IMR-90 (cell line): ENCODE results near the gene NBPF4. TPM values are rescaled to one million over a fixed set of nuclear protein-coding genes. Genes with fewer than 3 reads are reported as not detected.

Source experiments
- ATAC-seq: fragments of 200-7000 bp; cut with Tn5 transposase; 2 replicates; pipeline ENCODE4 v1.9.1; 2020; ENCODE audit warnings: low read depth, mild to moderate bottlenecking, moderate library complexity
- BruUV-seq: library from RNA; stranded (reverse); fragments of 400-500 nt; replicated peaks from 2 replicates; lab custom pipeline; 2021; lab: Mats Ljungman, UMichigan
- CTCF ChIA-PET: fragments of 300-600 bp; formaldehyde crosslinking; extraction: SDS; loops from one replicate; lab custom pipeline; 2021; ENCODE audit warnings: antibody characterized with exemption; lab: Yijun Ruan, JAX
- POLR2A ChIA-PET: fragments of 300-600 bp; sonication (Branson Sonifier 250); formaldehyde crosslinking; loops from one replicate; lab custom pipeline; 2022; ENCODE audit warnings: antibody characterized with exemption; ENCODE audit not compliant: unreplicated experiment; lab: Charles Lee
- DNase-seq: peaks from one replicate; pipeline ENCODE4 v3.0.0; 2013
- H2AFZ ChIP-seq: replicated peaks from 2 replicates; pipeline ENCODE3; 2013; ENCODE audit warnings: low read length, mild to moderate bottlenecking; ENCODE audit not compliant: poor library complexity
- H2AK5ac ChIP-seq: 2 replicates; pipeline ENCODE4 v1.6.1; 2013; ENCODE audit warnings: low read depth, low read length, inconsistent platforms
- H2AK9ac ChIP-seq: replicated peaks from 2 replicates; pipeline ENCODE3; 2013; ENCODE audit warnings: mild to moderate bottlenecking, low read depth, low read length, moderate library complexity; ENCODE audit not compliant: poor library complexity
- H2BK120ac ChIP-seq: 2 replicates; pipeline ENCODE4 v1.6.1; 2013; ENCODE audit warnings: low read depth, low read length, inconsistent platforms
- H2BK15ac ChIP-seq: 3 replicates; pipeline ENCODE4 v1.6.1; 2013; ENCODE audit warnings: low read depth, low read length, inconsistent platforms
- H2BK20ac ChIP-seq: 2 replicates; pipeline ENCODE4 v1.6.1; 2013; ENCODE audit warnings: low read depth, mild to moderate bottlenecking, inconsistent platforms, low read length, moderate library complexity
- H2BK5ac ChIP-seq: 2 replicates; pipeline ENCODE4 v1.6.1; 2013; ENCODE audit warnings: mild to moderate bottlenecking, low read depth, low read length, inconsistent platforms; ENCODE audit not compliant: poor library complexity, severe bottlenecking
- H3K14ac ChIP-seq: replicated peaks from 2 replicates; pipeline ENCODE4 v1.6.1; 2013; ENCODE audit warnings: low read depth, low read length, inconsistent platforms
- H3K18ac ChIP-seq: 2 replicates; pipeline ENCODE4 v1.6.1; 2013; ENCODE audit warnings: low read depth, low read length, control low read depth
- H3K23ac ChIP-seq: 2 replicates; pipeline ENCODE4 v1.6.1; 2013; ENCODE audit warnings: low read depth, low read length, inconsistent platforms
- H3K27ac ChIP-seq: 2 replicates; pipeline ENCODE4 v1.5.1; 2013; ENCODE audit warnings: mild to moderate bottlenecking, control low read depth, low read length; ENCODE audit not compliant: insufficient read depth
- H3K27me3 ChIP-seq: 2 replicates; pipeline ENCODE4 v1.6.1; 2013; ENCODE audit warnings: low read length; ENCODE audit not compliant: control insufficient read depth, insufficient read depth
- H3K36me3 ChIP-seq: 2 replicates; pipeline ENCODE4 v1.6.1; 2013; ENCODE audit warnings: low read length, mixed read lengths; ENCODE audit not compliant: control insufficient read depth, insufficient read depth
- H3K4ac ChIP-seq: 2 replicates; pipeline ENCODE4 v1.6.1; 2013; ENCODE audit warnings: low read depth, low read length, inconsistent platforms
- H3K4me1 ChIP-seq: 2 replicates; pipeline ENCODE4 v1.6.1; 2013; ENCODE audit warnings: low read length, mixed read lengths; ENCODE audit not compliant: control insufficient read depth, insufficient read depth
- H3K4me2 ChIP-seq: 2 replicates; pipeline ENCODE4 v1.6.1; 2013; ENCODE audit warnings: low read depth, mild to moderate bottlenecking, control low read depth, low read length, moderate library complexity
- H3K4me3 ChIP-seq: 2 replicates; pipeline ENCODE4 v1.5.1; 2013; ENCODE audit warnings: low read depth, mild to moderate bottlenecking, control low read depth, low read length, moderate library complexity; ENCODE audit not compliant: insufficient read depth
- H3K56ac ChIP-seq: 2 replicates; pipeline ENCODE4 v1.6.1; 2013; ENCODE audit warnings: low read length, inconsistent platforms; ENCODE audit not compliant: insufficient read depth; ENCODE audit errors: extremely low read depth
- H3K79me1 ChIP-seq, 2 experiments: 2 replicates each; pipeline ENCODE4 v1.6.1; 2013; ENCODE audit warnings: low read length in 2 of 2, inconsistent platforms in 1 of 2, low read depth in 1 of 2
- H3K9ac ChIP-seq: 2 replicates; pipeline ENCODE4 v1.6.1; 2013; ENCODE audit warnings: low read depth, low read length, control low read depth
- H3K9me1 ChIP-seq: 2 replicates; pipeline ENCODE4 v1.6.1; 2013; ENCODE audit warnings: low read length, inconsistent platforms; ENCODE audit not compliant: insufficient read depth
- H3K9me3 ChIP-seq: 2 replicates; pipeline ENCODE4 v1.6.1; 2013; ENCODE audit warnings: low read length; ENCODE audit not compliant: control insufficient read depth, insufficient read depth
- H4K20me1 ChIP-seq: 2 replicates; pipeline ENCODE4 v1.6.1; 2013; ENCODE audit warnings: low read length, inconsistent platforms; ENCODE audit not compliant: insufficient read depth
- H4K5ac ChIP-seq: 2 replicates; pipeline ENCODE4 v1.6.1; 2013; ENCODE audit warnings: mild to moderate bottlenecking, low read depth, low read length, control low read depth
- H4K8ac ChIP-seq, 2 experiments: 2 replicates each; pipeline ENCODE4 v1.6.1; 2013; ENCODE audit warnings: low read depth in 2 of 2, low read length in 2 of 2, control low read depth in 1 of 2, inconsistent platforms in 1 of 2
- H4K91ac ChIP-seq: 2 replicates; pipeline ENCODE4 v1.6.1; 2013; ENCODE audit warnings: low read depth, low read length, inconsistent platforms; ENCODE audit not compliant: insufficient read depth
- BHLHE40 ChIP-seq: fragments of 150-350 bp; IDR thresholded peaks from 2 replicates; pipeline ENCODE4 v1.6.1; 2016; ENCODE audit warnings: mild to moderate bottlenecking, low read depth, low read length
- FOS ChIP-seq: fragments of 150-350 bp; IDR thresholded peaks from 2 replicates; pipeline ENCODE4 v1.6.1; 2016; ENCODE audit warnings: low read depth, low read length
- MXI1 ChIP-seq: IDR thresholded peaks from 2 replicates; pipeline ENCODE4 v1.6.1; 2012; ENCODE audit warnings: low read depth, mild to moderate bottlenecking, low read length, moderate library complexity, borderline replicate concordance
- NFE2L2 ChIP-seq: fragments of 150-350 bp; IDR thresholded peaks from 2 replicates; pipeline ENCODE4 v1.6.1; 2016; ENCODE audit warnings: low read depth, mild to moderate bottlenecking, low read length
- POLR2A ChIP-seq: IDR thresholded peaks from 2 replicates; pipeline ENCODE4 v1.6.1; 2012; ENCODE audit warnings: mild to moderate bottlenecking, low read depth, low read length
- RCOR1 ChIP-seq: IDR thresholded peaks from 2 replicates; pipeline ENCODE4 v1.6.1; 2012; ENCODE audit warnings: mild to moderate bottlenecking, low read length, improper control_type of control experiment; ENCODE audit not compliant: insufficient replicate concordance
- RFX5 ChIP-seq: IDR thresholded peaks from 2 replicates; pipeline ENCODE4 v1.8.0; 2012; ENCODE audit warnings: low read depth, mild to moderate bottlenecking, low read length, moderate library complexity
- SMC3 ChIP-seq: fragments of 150-350 bp; IDR thresholded peaks from 2 replicates; pipeline ENCODE4 v1.6.1; 2016; ENCODE audit warnings: low read depth, mild to moderate bottlenecking, antibody characterized with exemption, low read length, moderate library complexity
- WGBS, 2 experiments: methylation state at CpG; one replicate each; pipeline versions ENCODE4 v1.1.5 to v1.1.7; 2013; ENCODE audit warnings: missing lambda C conversion rate in 2 of 2; ENCODE audit not compliant: insufficient read length in 1 of 2; ENCODE audit errors: extremely low coverage in 2 of 2; 5-methylcytosine and 5-hydroxymethylcytosine counted together
- dilution Hi-C: fragments of 300-500 bp; cut with HindIII; formaldehyde crosslinking; loops from one replicate; pipeline ENCODE4 v1.14.3; 2018; ENCODE audit warnings: low sequenced_read_pairs; ENCODE audit not compliant: unreplicated experiment
- in situ Hi-C: fragments of 300-500 bp; cut with MboI; formaldehyde crosslinking; loops from 3 replicates; pipeline ENCODE4 v1.14.3; 2019; ENCODE audit warnings: low sequenced_read_pairs, inconsistent platforms, mixed read lengths
- intact Hi-C: fragments of 100-400 bp; cut with micrococcal nuclease; formaldehyde crosslinking; loops from 2 replicates; pipeline ENCODE4 v1.10.0; 2022
- polyA plus RNA-seq, 3 experiments: library from polyadenylated mRNA; depleted of rRNA; stranded (reverse); fragments of >200 nt; gene quantifications; 2 replicates each; pipeline ENCODE4 v1.2.3, GENCODE V29; 2012; ENCODE audit warnings: low replicate concordance in 1 of 3
- total RNA-seq: library from RNA; depleted of rRNA; stranded (reverse); fragments of >200 nt; gene quantifications from 2 replicates; pipeline ENCODE4 v1.2.3, GENCODE V29; 2012

The NBPF4 gene
- total and polyA plus RNA-seq, 2 of the 4 experiments (the other 2 are of a cell fraction): not detected

GRCh38 chr1:108192581-108192980 lies 51.3 kb downstream of the NBPF4 start:
- ChIA-PET POLR2A (no interaction called here), CTCF (interaction anchor here (0.6 kb wide), 1 partner anchor 22 kb away, joined by 3 read pairs; no protein-coding TSS in a partner anchor)
- no peak overlapping the region for H3K14ac ChIP-seq
- no peak overlapping the region for H4K8ac ChIP-seq
- no peak overlapping the region for H3K4me3 ChIP-seq
- no peaks in the 10 kb centered on the region for H3K27me3 ChIP-seq
- no TSS peak for BruUV-seq
- H3K4me1 ChIP-seq: no peaks in the 10 kb centered on the region
- no peak overlapping the region for H2AK5ac ChIP-seq
- H3K9ac ChIP-seq: no peak overlapping the region
- H3K4ac ChIP-seq: no peak overlapping the region
- DNase-seq (no peak), ATAC-seq (no peak)
- H3K56ac ChIP-seq: no peak overlapping the region
- peaks cover 4% of the 10 kb centered on the region; the same call in 1 of the 2 replicates for H3K9me1 ChIP-seq
- 97% methylated on average over 17 of the region's 28 CpGs; no CpG with 5 or more reads in 1 of the 2 experiments for WGBS, 2 experiments
- H4K5ac ChIP-seq: no peak overlapping the region
- H3K27ac ChIP-seq: no peak overlapping the region
- no peak overlapping the region for H2BK15ac ChIP-seq
- H3K36me3 ChIP-seq: peaks cover 20% of the 10 kb centered on the region
- H3K18ac ChIP-seq: no peak overlapping the region
- H3K9me3 ChIP-seq: no peaks in the 10 kb centered on the region
- intact Hi-C loops (loop anchor here (1.0 kb wide), 1 partner anchor 8 kb away; no protein-coding TSS in a partner anchor), dilution Hi-C loops (no loop called here), in situ Hi-C loops (no loop called here)
- TF ChIP-seq RCOR1: no peak
- TF ChIP-seq SMC3: no peak
- TF ChIP-seq NFE2L2: no peak
- TF ChIP-seq POLR2A: no peak
- TF ChIP-seq FOS: no peak
- no peak for TF ChIP-seq MXI1
- no peak for TF ChIP-seq RFX5
- no peak for TF ChIP-seq BHLHE40
- no peak overlapping the region for H4K91ac ChIP-seq
- peaks cover 14 to 55% of the 10 kb centered on the region in 2 experiments for H3K79me1 ChIP-seq
- H3K23ac ChIP-seq: no peak overlapping the region
- H2BK120ac ChIP-seq: no peak overlapping the region
- H3K4me2 ChIP-seq: no peak overlapping the region
- H4K20me1 ChIP-seq: peaks cover 46% of the 10 kb centered on the region; the same call in 1 of the 2 replicates
- no peak overlapping the region for H2AK9ac ChIP-seq
- no peak overlapping the region for H2BK20ac ChIP-seq
- H2BK5ac ChIP-seq: no peak overlapping the region
- H2AFZ ChIP-seq: no peak overlapping the region
